OCI-LY7 (cell line): ENCODE results near the gene HNRNPR. TPM values are rescaled to one million over a fixed set of nuclear protein-coding genes. Genes with fewer than 3 reads are reported as not detected.
A peak's percentile ranks its signal among the peaks of the same experiment; 100 is the strongest.

Source experiments
- BruUV-seq: library from RNA; stranded (reverse); fragments of 400-500 nt; replicated peaks from 2 replicates; lab custom pipeline; 2021; lab: Mats Ljungman, UMichigan
- CTCF ChIA-PET: fragments of 300-600 bp; sonication (Branson Sonifier 250); formaldehyde crosslinking; loops from one replicate; lab custom pipeline; 2022; ENCODE audit warnings: antibody characterized with exemption; ENCODE audit not compliant: unreplicated experiment; lab: Charles Lee
- POLR2A ChIA-PET: fragments of 300-600 bp; sonication (Branson Sonifier 250); formaldehyde crosslinking; loops from one replicate; lab custom pipeline; 2022; ENCODE audit warnings: antibody characterized with exemption; lab: Charles Lee
- DNase-seq: peaks from one replicate; pipeline ENCODE4 v3.0.0-alpha.2; 2015; ENCODE audit warnings: low spot score
- H2AFZ ChIP-seq: fragments of 200-600 bp; sonication (generic), shearing (Covaris generic); 2 replicates; pipeline ENCODE4 v1.6.1; 2014; ENCODE audit warnings: mild to moderate bottlenecking, antibody characterized with exemption, low read length, moderate library complexity
- H3K27ac ChIP-seq: fragments of 200-600 bp; sonication (generic); 2 replicates; pipeline ENCODE4 v1.5.1; 2014; ENCODE audit warnings: mixed run types, low read depth, mild to moderate bottlenecking, moderate library complexity, low read length, inconsistent platforms; ENCODE audit not compliant: poor library complexity, severe bottlenecking
- H3K36me3 ChIP-seq: fragments of 200-600 bp; sonication (generic); 2 replicates; pipeline ENCODE4 v1.6.1; 2014; ENCODE audit warnings: mild to moderate bottlenecking, antibody characterized with exemption, low read length, moderate library complexity, mixed read lengths; ENCODE audit not compliant: insufficient read depth
- H3K4me1 ChIP-seq: fragments of 200-600 bp; sonication (generic); 2 replicates; pipeline ENCODE4 v1.5.1; 2014; ENCODE audit warnings: mild to moderate bottlenecking, low read length; ENCODE audit not compliant: insufficient read depth, poor library complexity, severe bottlenecking
- H3K4me2 ChIP-seq: fragments of 200-600 bp; sonication (generic); 2 replicates; pipeline ENCODE4 v1.6.1; 2014; ENCODE audit warnings: mild to moderate bottlenecking, low read length
- H3K4me3 ChIP-seq: fragments of 200-600 bp; sonication (generic); 2 replicates; pipeline ENCODE4 v1.5.1; 2014; ENCODE audit warnings: mild to moderate bottlenecking, low read depth, low read length; ENCODE audit not compliant: poor library complexity, severe bottlenecking
- H3K79me2 ChIP-seq: fragments of 200-600 bp; sonication (generic); 2 replicates; pipeline ENCODE4 v1.6.1; 2016; ENCODE audit warnings: low read depth, mild to moderate bottlenecking, low read length, moderate library complexity, mixed read lengths; ENCODE audit not compliant: insufficient read depth
- H3K9me2 ChIP-seq: fragments of 200-600 bp; sonication (generic); 2 replicates; pipeline ENCODE4 v1.6.1; 2016; ENCODE audit warnings: mild to moderate bottlenecking, low read length, mixed read lengths; ENCODE audit not compliant: insufficient read depth
- H3K9me3 ChIP-seq: fragments of 200-600 bp; sonication (generic); 2 replicates; pipeline ENCODE4 v1.6.1; 2014; ENCODE audit warnings: mild to moderate bottlenecking, mixed run types, low read length, mixed read lengths
- H4K20me1 ChIP-seq: fragments of 200-600 bp; sonication (generic); 2 replicates; pipeline ENCODE4 v1.6.1; 2014; ENCODE audit warnings: mild to moderate bottlenecking, antibody characterized with exemption, low read length, moderate library complexity, mixed read lengths; ENCODE audit not compliant: insufficient read depth
- EZH2phosphoT487 ChIP-seq: fragments of 200-600 bp; sonication (generic); IDR thresholded peaks from 2 replicates; pipeline ENCODE4 v1.6.1; 2018; ENCODE audit warnings: low read depth, borderline replicate concordance, mild to moderate bottlenecking, mixed run types, antibody characterized with exemption, low read length, moderate library complexity, mixed read lengths
- intact Hi-C: fragments of 100-400 bp; cut with micrococcal nuclease; formaldehyde crosslinking; loops from one replicate; pipeline ENCODE4 v1.10.0; 2022; ENCODE audit not compliant: unreplicated experiment
- total RNA-seq, 2 experiments: library from RNA; depleted of rRNA in 1 of 2; stranded (reverse); fragments of >200 nt in 1 of 2; shearing (Covaris generic) in 1 of 2; gene quantifications; 2 replicates each; pipeline ENCODE4 v1.2.3, GENCODE V29; 2014 to 2022
- TF ChIP-seq, protein P1 (sequence below): fragments of 200-600 bp; sonication (generic); conservative IDR thresholded peaks from 2 replicates; pipeline ENCODE4 v1.5.1; 2014; ENCODE audit warnings: mild to moderate bottlenecking, antibody characterized with exemption, low read length, moderate library complexity, mixed read lengths

Gene HNRNPR
- total RNA-seq, 2 experiments from 2014 or later, result 193 to 282 TPM

DNA sequence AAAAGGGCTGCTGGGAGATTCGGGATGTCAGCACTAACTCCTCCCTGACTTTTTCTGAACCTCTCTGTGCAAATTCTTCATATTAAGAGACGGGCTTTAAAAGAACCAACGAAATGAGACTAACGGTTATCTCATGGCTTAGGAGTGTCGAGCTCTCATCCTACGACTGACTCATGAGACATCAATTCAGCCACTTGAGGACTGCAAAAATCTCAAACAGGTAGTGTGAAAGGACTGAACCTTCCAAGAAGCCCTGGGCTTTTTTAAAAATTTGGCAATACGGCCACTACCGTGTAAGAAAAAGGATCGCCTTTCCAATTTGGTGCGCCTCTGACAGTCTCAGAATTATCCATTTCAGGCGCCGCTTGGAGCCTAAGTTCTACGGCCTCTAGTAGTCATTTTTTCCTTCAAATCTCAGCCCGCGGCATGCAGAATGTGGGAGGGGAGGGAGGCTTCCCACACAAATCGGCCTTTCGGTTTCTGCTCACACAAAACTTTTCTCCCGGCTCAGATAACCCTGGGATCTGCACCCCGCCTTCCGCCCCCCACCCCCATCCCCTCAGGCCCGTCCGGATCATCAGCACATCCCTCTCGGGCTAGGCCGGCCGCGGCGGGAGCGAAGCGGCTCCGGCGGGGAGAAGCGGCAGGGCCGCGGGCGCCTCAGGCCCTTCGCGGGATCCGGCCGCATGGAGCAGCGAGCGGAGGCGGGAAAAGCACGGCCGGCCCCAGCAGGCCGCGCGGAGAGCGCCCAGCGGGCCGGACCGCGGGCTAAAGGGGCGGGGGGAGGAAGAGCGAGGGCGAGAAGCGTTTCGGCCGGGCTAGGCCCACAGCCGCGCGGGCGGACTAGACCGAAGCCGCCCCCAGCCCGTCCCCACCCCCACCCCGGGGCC, 618 bp downstream of the HNRNPR start:
- no TSS peak for BruUV-seq
- ChIA-PET CTCF (no interaction called here), POLR2A (interaction anchor here (0.6 to 2.0 kb wide), 9 partner anchors 12 to 402 kb away, joined by 3 to 13 read pairs (median 4); partner anchors contain the start of gene ZNF436)
- Histone ChIP-seq H3K9me3 (no peaks in the 10 kb centered on the region), H3K4me2 (peak overlapping the region; percentile 94), H2AFZ (no peak overlapping the region), H3K27ac (peak overlapping the region; percentile 71), H3K36me3 (peaks cover 54% of the 10 kb centered on the region), H3K79me2 (peaks cover 56% of the 10 kb centered on the region), H3K9me2 (no peaks in the 10 kb centered on the region), H4K20me1 (peaks cover 49% of the 10 kb centered on the region), H3K4me1 (peaks cover 41% of the 10 kb centered on the region), H3K4me3 (peak overlapping the region; percentile 94)
- TF ChIP-seq, protein P1, sequence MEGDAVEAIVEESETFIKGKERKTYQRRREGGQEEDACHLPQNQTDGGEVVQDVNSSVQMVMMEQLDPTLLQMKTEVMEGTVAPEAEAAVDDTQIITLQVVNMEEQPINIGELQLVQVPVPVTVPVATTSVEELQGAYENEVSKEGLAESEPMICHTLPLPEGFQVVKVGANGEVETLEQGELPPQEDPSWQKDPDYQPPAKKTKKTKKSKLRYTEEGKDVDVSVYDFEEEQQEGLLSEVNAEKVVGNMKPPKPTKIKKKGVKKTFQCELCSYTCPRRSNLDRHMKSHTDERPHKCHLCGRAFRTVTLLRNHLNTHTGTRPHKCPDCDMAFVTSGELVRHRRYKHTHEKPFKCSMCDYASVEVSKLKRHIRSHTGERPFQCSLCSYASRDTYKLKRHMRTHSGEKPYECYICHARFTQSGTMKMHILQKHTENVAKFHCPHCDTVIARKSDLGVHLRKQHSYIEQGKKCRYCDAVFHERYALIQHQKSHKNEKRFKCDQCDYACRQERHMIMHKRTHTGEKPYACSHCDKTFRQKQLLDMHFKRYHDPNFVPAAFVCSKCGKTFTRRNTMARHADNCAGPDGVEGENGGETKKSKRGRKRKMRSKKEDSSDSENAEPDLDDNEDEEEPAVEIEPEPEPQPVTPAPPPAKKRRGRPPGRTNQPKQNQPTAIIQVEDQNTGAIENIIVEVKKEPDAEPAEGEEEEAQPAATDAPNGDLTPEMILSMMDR, result no peak
- no peak for TF ChIP-seq EZH2phosphoT487
- intact Hi-C loops, result loop anchor here (1.0 to 5.0 kb wide), 5 partner anchors 25 to 614 kb away; partner anchors contain the start of genes ASAP3, PNRC2 and RPL11
- peak; percentile 63 for DNase-seq

DNA sequence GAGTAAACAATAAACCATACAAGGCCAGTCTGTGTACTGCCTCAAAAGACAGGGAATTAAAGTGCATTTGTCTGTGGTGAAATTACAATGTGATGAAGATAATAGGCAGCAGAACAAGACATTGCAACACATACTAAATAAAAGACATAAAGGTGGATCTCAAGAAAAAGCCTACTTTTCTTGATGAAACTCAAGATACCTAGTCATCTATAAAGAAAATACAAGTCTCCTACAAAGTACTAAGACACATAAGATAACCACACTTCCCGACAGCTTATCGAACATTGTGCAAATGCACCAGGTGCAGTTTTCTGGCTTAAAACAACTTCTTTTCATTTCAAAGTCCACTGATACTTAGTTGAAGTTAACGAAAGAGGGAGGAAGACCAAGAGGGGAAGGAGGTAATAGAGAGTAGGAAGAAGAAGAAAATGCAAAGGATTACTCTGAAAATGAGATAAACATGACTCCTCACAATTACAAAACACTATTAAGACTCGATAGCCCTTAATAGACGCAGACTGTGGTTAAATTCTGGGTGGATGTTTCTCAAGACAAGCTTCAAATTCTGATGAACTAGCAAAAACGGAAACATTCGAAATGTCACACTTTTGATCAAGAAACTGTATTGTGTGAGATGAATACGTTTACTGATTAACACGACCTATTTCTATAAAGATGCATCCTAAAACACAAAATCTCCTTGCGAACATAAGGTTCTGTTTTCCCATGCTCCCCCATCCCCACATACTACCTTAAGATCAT, 2.0 kb downstream of the HNRNPR start:
- peaks cover 70% of the 10 kb centered on the region for H3K79me2 ChIP-seq
- ChIA-PET CTCF (no interaction called here), POLR2A (interaction anchor here (0.6 kb wide), 2 partner anchors 106 to 277 kb away, joined by 3 to 5 read pairs; no protein-coding TSS in a partner anchor)
- intact Hi-C loops, result loop anchor here (5.0 kb wide), 3 partner anchors 185 to 615 kb away; partner anchors contain the start of genes PNRC2 and RPL11
- H4K20me1 ChIP-seq, result peaks cover 55% of the 10 kb centered on the region
- H3K4me2 ChIP-seq, result peak overlapping the region; percentile 94
- TF ChIP-seq EZH2phosphoT487, result no peak
- TF ChIP-seq, protein P1, result no peak
- H3K4me3 ChIP-seq, result peak overlapping the region; percentile 94
- no TSS peak for BruUV-seq
- H3K9me3 ChIP-seq, result no peaks in the 10 kb centered on the region
- H3K4me1 ChIP-seq, result peaks cover 43% of the 10 kb centered on the region
- DNase-seq, result peak; percentile 17
- peak overlapping the region; percentile 71 for H3K27ac ChIP-seq
- peaks cover 67% of the 10 kb centered on the region for H3K36me3 ChIP-seq
- H2AFZ ChIP-seq, result no peak overlapping the region
- no peaks in the 10 kb centered on the region for H3K9me2 ChIP-seq
